GM23338 (cell line): ENCODE measurements around the gene FOXP4. TPM values are rescaled to one million over a fixed set of nuclear protein-coding genes. Genes with fewer than 3 reads are reported as not detected.

Experiments used
- ATAC-seq: fragments of 200-7000 bp; cut with Tn5 transposase; 3 replicates; pipeline ENCODE4 v1.9.1; 2020
- DNase-seq: peaks from one replicate; pipeline ENCODE4 v3.0.0-alpha.2; 2015; ENCODE audit warnings: low spot score
- H2AFZ ChIP-seq: fragments of 200-600 bp; sonication (generic); 2 replicates; pipeline ENCODE4 v1.8.0; 2016; ENCODE audit warnings: antibody characterized with exemption, mild to moderate bottlenecking, moderate library complexity
- H3F3A ChIP-seq: fragments of 200-600 bp; sonication (generic); replicated peaks from 2 replicates; pipeline ENCODE4 v1.8.0; 2017; ENCODE audit warnings: antibody characterized with exemption, mixed run types, low read depth
- H3K27ac ChIP-seq: fragments of 200-600 bp; sonication (generic); 2 replicates; pipeline ENCODE4 v1.6.1; 2016; ENCODE audit warnings: low read depth
- H3K27me3 ChIP-seq: fragments of 200-600 bp; sonication (generic); 2 replicates; pipeline ENCODE4 v1.8.0; 2016; ENCODE audit warnings: mild to moderate bottlenecking, mixed run types, moderate library complexity; ENCODE audit not compliant: insufficient read depth
- H3K36me3 ChIP-seq: fragments of 200-600 bp; sonication (generic); 2 replicates; pipeline ENCODE4 v1.8.0; 2016; ENCODE audit warnings: mild to moderate bottlenecking; ENCODE audit not compliant: insufficient read depth
- H3K4me1 ChIP-seq: fragments of 200-600 bp; sonication (generic); 2 replicates; pipeline ENCODE4 v1.8.0; 2016; ENCODE audit warnings: mild to moderate bottlenecking, moderate library complexity; ENCODE audit not compliant: insufficient read depth
- H3K4me2 ChIP-seq: fragments of 200-600 bp; sonication (generic); 2 replicates; pipeline ENCODE4 v1.7.1; 2017; ENCODE audit warnings: mixed run types
- H3K4me3 ChIP-seq: fragments of 200-600 bp; sonication (generic); 2 replicates; pipeline ENCODE4 v1.6.1; 2016; ENCODE audit warnings: mixed run types
- H3K79me2 ChIP-seq: fragments of 200-600 bp; sonication (generic); replicated peaks from 2 replicates; pipeline ENCODE4 v1.8.0; 2017; ENCODE audit warnings: mild to moderate bottlenecking; ENCODE audit not compliant: insufficient read depth
- H3K9me2 ChIP-seq: fragments of 200-600 bp; sonication (generic); 2 replicates; pipeline ENCODE4 v1.8.0; 2017; ENCODE audit not compliant: insufficient read depth
- H4K20me1 ChIP-seq: fragments of 200-600 bp; sonication (generic); replicated peaks from 2 replicates; pipeline ENCODE4 v1.8.0; 2017; ENCODE audit warnings: mild to moderate bottlenecking; ENCODE audit not compliant: insufficient read depth
- H3K27ac Mint-ChIP-seq: 2 replicates; pipeline ENCODE4 v1.8.0; 2020; ENCODE audit warnings: inconsistent platforms, mild to moderate bottlenecking, moderate library complexity, mixed read lengths
- H3K27me3 Mint-ChIP-seq: 3 replicates; pipeline ENCODE4 v1.8.0; 2022; ENCODE audit warnings: low read depth, mild to moderate bottlenecking, moderate library complexity, mixed read lengths, inconsistent platforms; ENCODE audit not compliant: insufficient read depth, poor library complexity
- H3K36me3 Mint-ChIP-seq: 3 replicates; pipeline ENCODE4 v1.8.0; 2021; ENCODE audit warnings: low read depth, mild to moderate bottlenecking, inconsistent platforms, moderate library complexity, mixed read lengths
- H3K4me1 Mint-ChIP-seq: 3 replicates; pipeline ENCODE4 v1.8.0; 2020; ENCODE audit warnings: mild to moderate bottlenecking, inconsistent platforms, mixed read lengths
- H3K4me3 Mint-ChIP-seq: 3 replicates; pipeline ENCODE4 v1.8.0; 2021; ENCODE audit warnings: moderate library complexity, mild to moderate bottlenecking, inconsistent platforms, mixed read lengths
- H3K9me3 Mint-ChIP-seq: 3 replicates; pipeline ENCODE4 v1.8.0; 2020; ENCODE audit warnings: moderate library complexity, mild to moderate bottlenecking, inconsistent platforms, mixed read lengths
- EZH2 ChIP-seq: fragments of 200-600 bp; sonication (generic); IDR thresholded peaks from one replicate; pipeline ENCODE4 v1.8.0; 2017; ENCODE audit warnings: antibody characterized with exemption, mild to moderate bottlenecking, low read depth; ENCODE audit not compliant: unreplicated experiment
- NANOG ChIP-seq: IDR thresholded peaks from 2 replicates; pipeline ENCODE4 v1.6.1; 2016; ENCODE audit warnings: antibody characterized with exemption, borderline replicate concordance
- ZNF114 ChIP-seq: fragments of 250-450 bp; sonication (Bioruptor Pico); IDR thresholded peaks from 2 replicates; pipeline ENCODE4 v1.5.0; 2020; ENCODE audit warnings: mild to moderate bottlenecking, moderate library complexity
- polyA plus RNA-seq: library from polyadenylated mRNA; unstranded; fragments of >200 nt; fragmentation: Nextera tagmentation; extraction: Ambion mirVana; gene quantifications from 2 replicates; pipeline ENCODE4 v1.2.1, GENCODE V29; 2016
- total RNA-seq: library from RNA; depleted of rRNA; stranded (reverse); fragments of >200 nt; shearing (Covaris generic); gene quantifications from 2 replicates; pipeline ENCODE4 v1.2.3, GENCODE V29; 2014
- TF ChIP-seq, protein P1 (sequence below), 2 experiments: fragments of 200-600 bp in 1 of 2; sonication (generic) in 1 of 2; conservative IDR thresholded peaks; 2 replicates each; pipeline versions ENCODE4 v1.5.1 to v1.6.1; 2016 to 2017; ENCODE audit warnings: antibody characterized with exemption in 2 of 2, low read depth in 2 of 2, mild to moderate bottlenecking in 2 of 2, moderate library complexity in 1 of 2
- TF ChIP-seq, protein P2 (sequence below): fragments of 250-450 bp; sonication (Bioruptor Pico); IDR thresholded peaks from 2 replicates; pipeline ENCODE4 v1.5.0; 2020; ENCODE audit warnings: mild to moderate bottlenecking, moderate library complexity

FOXP4 gene
- total and polyA plus RNA-seq, 2 experiments from 2014 or later: 5.1 to 13.5 TPM

DNA sequence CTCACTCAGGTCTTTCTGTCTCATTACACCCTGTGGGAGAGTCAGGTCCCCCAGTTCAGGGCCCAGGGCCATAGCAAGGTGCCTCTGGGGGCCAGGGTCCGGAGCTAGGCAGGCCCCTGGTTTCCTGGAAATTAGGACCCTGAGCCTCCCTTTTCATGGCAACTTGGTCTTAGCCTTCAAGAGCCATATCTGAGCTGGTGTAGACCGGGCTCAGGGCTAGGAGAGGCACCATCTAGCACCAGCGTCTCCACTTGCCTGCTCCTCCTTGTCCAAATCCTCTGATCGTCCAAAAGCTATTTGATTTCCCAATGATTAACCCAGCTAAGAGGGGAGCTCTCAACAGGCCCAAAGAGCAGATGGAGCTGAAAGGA is 97.7 kb downstream of the FOXP4 start:
- H3K27me3 Mint-ChIP-seq: peaks cover 32% of the 10 kb centered on the region
- Histone ChIP-seq H2AFZ (no peak overlapping the region), H3K27ac (no peak overlapping the region), H3K4me2 (peak overlapping the region; percentile 70), H3K27me3 (peaks cover 46% of the 10 kb centered on the region), H3K4me3 (no peak overlapping the region; the same call in 1 of the 2 replicates), H3F3A (no peaks in the 10 kb centered on the region), H3K9me2 (no peaks in the 10 kb centered on the region), H3K4me1 (peaks cover 48% of the 10 kb centered on the region), H3K36me3 (no peaks in the 10 kb centered on the region), H3K79me2 (peaks cover 9% of the 10 kb centered on the region; the same call in 1 of the 2 replicates), H4K20me1 (peaks cover 6% of the 10 kb centered on the region; the same call in 1 of the 2 replicates)
- H3K36me3 Mint-ChIP-seq: peaks cover 42% of the 10 kb centered on the region
- no peak for DNase-seq
- peaks cover 61% of the 10 kb centered on the region for H3K4me1 Mint-ChIP-seq
- TF ChIP-seq NANOG (no peak), ZNF114 (no peak), EZH2 (no peak)
- TF ChIP-seq, protein P1, sequence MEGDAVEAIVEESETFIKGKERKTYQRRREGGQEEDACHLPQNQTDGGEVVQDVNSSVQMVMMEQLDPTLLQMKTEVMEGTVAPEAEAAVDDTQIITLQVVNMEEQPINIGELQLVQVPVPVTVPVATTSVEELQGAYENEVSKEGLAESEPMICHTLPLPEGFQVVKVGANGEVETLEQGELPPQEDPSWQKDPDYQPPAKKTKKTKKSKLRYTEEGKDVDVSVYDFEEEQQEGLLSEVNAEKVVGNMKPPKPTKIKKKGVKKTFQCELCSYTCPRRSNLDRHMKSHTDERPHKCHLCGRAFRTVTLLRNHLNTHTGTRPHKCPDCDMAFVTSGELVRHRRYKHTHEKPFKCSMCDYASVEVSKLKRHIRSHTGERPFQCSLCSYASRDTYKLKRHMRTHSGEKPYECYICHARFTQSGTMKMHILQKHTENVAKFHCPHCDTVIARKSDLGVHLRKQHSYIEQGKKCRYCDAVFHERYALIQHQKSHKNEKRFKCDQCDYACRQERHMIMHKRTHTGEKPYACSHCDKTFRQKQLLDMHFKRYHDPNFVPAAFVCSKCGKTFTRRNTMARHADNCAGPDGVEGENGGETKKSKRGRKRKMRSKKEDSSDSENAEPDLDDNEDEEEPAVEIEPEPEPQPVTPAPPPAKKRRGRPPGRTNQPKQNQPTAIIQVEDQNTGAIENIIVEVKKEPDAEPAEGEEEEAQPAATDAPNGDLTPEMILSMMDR (conservative IDR thresholded peaks at IDR 0.05; ENCODE audit: low read depth in 2 of 2): no peak
- TF ChIP-seq, protein P2, sequence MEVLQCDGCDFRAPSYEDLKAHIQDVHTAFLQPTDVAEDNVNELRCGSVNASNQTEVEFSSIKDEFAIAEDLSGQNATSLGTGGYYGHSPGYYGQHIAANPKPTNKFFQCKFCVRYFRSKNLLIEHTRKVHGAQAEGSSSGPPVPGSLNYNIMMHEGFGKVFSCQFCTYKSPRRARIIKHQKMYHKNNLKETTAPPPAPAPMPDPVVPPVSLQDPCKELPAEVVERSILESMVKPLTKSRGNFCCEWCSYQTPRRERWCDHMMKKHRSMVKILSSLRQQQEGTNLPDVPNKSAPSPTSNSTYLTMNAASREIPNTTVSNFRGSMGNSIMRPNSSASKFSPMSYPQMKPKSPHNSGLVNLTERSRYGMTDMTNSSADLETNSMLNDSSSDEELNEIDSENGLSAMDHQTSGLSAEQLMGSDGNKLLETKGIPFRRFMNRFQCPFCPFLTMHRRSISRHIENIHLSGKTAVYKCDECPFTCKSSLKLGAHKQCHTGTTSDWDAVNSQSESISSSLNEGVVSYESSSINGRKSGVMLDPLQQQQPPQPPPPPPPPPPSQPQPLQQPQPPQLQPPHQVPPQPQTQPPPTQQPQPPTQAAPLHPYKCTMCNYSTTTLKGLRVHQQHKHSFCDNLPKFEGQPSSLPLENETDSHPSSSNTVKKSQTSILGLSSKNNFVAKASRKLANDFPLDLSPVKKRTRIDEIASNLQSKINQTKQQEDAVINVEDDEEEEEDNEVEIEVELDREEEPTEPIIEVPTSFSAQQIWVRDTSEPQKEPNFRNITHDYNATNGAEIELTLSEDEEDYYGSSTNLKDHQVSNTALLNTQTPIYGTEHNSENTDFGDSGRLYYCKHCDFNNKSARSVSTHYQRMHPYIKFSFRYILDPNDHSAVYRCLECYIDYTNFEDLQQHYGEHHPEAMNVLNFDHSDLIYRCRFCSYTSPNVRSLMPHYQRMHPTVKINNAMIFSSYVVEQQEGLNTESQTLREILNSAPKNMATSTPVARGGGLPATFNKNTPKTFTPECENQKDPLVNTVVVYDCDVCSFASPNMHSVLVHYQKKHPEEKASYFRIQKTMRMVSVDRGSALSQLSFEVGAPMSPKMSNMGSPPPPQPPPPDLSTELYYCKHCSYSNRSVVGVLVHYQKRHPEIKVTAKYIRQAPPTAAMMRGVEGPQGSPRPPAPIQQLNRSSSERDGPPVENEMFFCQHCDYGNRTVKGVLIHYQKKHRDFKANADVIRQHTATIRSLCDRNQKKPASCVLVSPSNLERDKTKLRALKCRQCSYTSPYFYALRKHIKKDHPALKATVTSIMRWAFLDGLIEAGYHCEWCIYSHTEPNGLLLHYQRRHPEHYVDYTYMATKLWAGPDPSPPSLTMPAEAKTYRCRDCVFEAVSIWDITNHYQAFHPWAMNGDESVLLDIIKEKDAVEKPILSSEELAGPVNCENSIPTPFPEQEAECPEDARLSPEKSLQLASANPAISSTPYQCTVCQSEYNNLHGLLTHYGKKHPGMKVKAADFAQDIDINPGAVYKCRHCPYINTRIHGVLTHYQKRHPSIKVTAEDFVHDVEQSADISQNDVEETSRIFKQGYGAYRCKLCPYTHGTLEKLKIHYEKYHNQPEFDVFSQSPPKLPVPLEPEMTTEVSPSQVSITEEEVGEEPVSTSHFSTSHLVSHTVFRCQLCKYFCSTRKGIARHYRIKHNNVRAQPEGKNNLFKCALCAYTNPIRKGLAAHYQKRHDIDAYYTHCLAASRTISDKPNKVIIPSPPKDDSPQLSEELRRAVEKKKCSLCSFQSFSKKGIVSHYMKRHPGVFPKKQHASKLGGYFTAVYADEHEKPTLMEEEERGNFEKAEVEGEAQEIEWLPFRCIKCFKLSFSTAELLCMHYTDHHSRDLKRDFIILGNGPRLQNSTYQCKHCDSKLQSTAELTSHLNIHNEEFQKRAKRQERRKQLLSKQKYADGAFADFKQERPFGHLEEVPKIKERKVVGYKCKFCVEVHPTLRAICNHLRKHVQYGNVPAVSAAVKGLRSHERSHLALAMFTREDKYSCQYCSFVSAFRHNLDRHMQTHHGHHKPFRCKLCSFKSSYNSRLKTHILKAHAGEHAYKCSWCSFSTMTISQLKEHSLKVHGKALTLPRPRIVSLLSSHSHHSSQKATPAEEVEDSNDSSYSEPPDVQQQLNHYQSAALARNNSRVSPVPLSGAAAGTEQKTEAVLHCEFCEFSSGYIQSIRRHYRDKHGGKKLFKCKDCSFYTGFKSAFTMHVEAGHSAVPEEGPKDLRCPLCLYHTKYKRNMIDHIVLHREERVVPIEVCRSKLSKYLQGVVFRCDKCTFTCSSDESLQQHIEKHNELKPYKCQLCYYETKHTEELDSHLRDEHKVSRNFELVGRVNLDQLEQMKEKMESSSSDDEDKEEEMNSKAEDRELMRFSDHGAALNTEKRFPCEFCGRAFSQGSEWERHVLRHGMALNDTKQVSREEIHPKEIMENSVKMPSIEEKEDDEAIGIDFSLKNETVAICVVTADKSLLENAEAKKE (CRISPR knock-in tag): no peak
- no peaks in the 10 kb centered on the region for H3K9me3 Mint-ChIP-seq
- no peak for ATAC-seq
- no peak overlapping the region for H3K4me3 Mint-ChIP-seq
- H3K27ac Mint-ChIP-seq: no peak overlapping the region
